MCF 10A (cell line): ENCODE results near the gene UBN2. TPM values are rescaled to one million over a fixed set of nuclear protein-coding genes. Genes with fewer than 3 reads are reported as not detected.

Experiments used
- BruUV-seq: library from RNA; stranded (reverse); fragments of 400-500 nt; replicated peaks from 2 replicates; lab custom pipeline; 2021; lab: Mats Ljungman, UMichigan
- CTCF ChIA-PET: fragments of 300-600 bp; sonication (Branson Sonifier 250); formaldehyde crosslinking; extraction: SDS; loops from one replicate; lab custom pipeline; 2021; ENCODE audit warnings: antibody characterized with exemption, inconsistent platforms; lab: Yijun Ruan, JAX
- POLR2A ChIA-PET: fragments of 300-600, 350-650 bp; sonication (Branson Sonifier 250); formaldehyde crosslinking; extraction: SDS; loops from one replicate; lab custom pipeline; 2020; ENCODE audit warnings: antibody characterized with exemption, inconsistent platforms; lab: Yijun Ruan, JAX
- DNase-seq: peaks from one replicate; pipeline ENCODE4 v3.0.0-alpha.2; 2018; ENCODE audit not compliant: unreplicated experiment
- H3K27ac Mint-ChIP-seq: one replicate; pipeline ENCODE4 v1.8.0; 2022; ENCODE audit warnings: mild to moderate bottlenecking, low read depth, mixed read lengths; ENCODE audit not compliant: unreplicated experiment
- H3K27me3 Mint-ChIP-seq: one replicate; pipeline ENCODE4 v1.8.0; 2022; ENCODE audit warnings: mixed read lengths; ENCODE audit not compliant: insufficient read depth, unreplicated experiment
- H3K36me3 Mint-ChIP-seq: one replicate; pipeline ENCODE4 v1.8.0; 2022; ENCODE audit warnings: mild to moderate bottlenecking, moderate library complexity, mixed read lengths; ENCODE audit not compliant: insufficient read depth, unreplicated experiment
- H3K4me1 Mint-ChIP-seq: one replicate; pipeline ENCODE4 v1.8.0; 2022; ENCODE audit warnings: mixed read lengths; ENCODE audit not compliant: insufficient read depth, unreplicated experiment
- H3K4me3 Mint-ChIP-seq: one replicate; pipeline ENCODE4 v1.8.0; 2022; ENCODE audit warnings: mild to moderate bottlenecking, moderate library complexity, mixed read lengths; ENCODE audit not compliant: unreplicated experiment
- H3K9me3 Mint-ChIP-seq: one replicate; pipeline ENCODE4 v1.8.0; 2022; ENCODE audit warnings: mixed read lengths; ENCODE audit not compliant: unreplicated experiment
- CTCF ChIP-seq: fragments of 200-600 bp; IDR thresholded peaks from one replicate; pipeline ENCODE4 v1.8.0; 2022; ENCODE audit warnings: antibody characterized with exemption, mild to moderate bottlenecking; ENCODE audit not compliant: unreplicated experiment
- intact Hi-C: fragments of 100-400 bp; cut with micrococcal nuclease; formaldehyde crosslinking; loops from 2 replicates; pipeline ENCODE4 v1.14.1; 2022
- total RNA-seq: library from RNA; stranded (reverse); gene quantifications from 2 replicates; pipeline ENCODE4 v1.2.3, GENCODE V29; 2022

UBN2 gene
- total RNA-seq, 1 experiment from 2014 or later = 18.7 TPM

GRCh38 chr7:139294951-139295575 lies 64.0 kb downstream of the UBN2 start:
- Mint-ChIP-seq H3K36me3 (peaks cover 58% of the 10 kb centered on the region), H3K4me3 (no peak overlapping the region), H3K4me1 (no peaks in the 10 kb centered on the region), H3K27ac (no peak overlapping the region), H3K27me3 (no peaks in the 10 kb centered on the region), H3K9me3 (no peaks in the 10 kb centered on the region)
- intact Hi-C loops = no loop called here
- no TSS peak for BruUV-seq
- DNase-seq = no peak
- POLR2A ChIA-PET = no interaction called here
- no peak for TF ChIP-seq CTCF
- CTCF ChIA-PET = interaction anchor here (0.6 kb wide), 1 partner anchor 16 kb away, joined by 3 read pairs; no protein-coding TSS in a partner anchor

- Mint-ChIP-seq H3K27ac (no peak overlapping the region), H3K4me1 (no peaks in the 10 kb centered on the region), H3K36me3 (peaks cover 62% of the 10 kb centered on the region), H3K9me3 (no peaks in the 10 kb centered on the region), H3K27me3 (no peaks in the 10 kb centered on the region), H3K4me3 (no peak overlapping the region)
- no peak for TF ChIP-seq CTCF
- CTCF ChIA-PET = no interaction called here
- BruUV-seq = no TSS peak
- POLR2A ChIA-PET = no interaction called here
- intact Hi-C loops = no loop called here
- DNase-seq = no peak
Measured at GRCh38 chr7:139297795-139298194, 66.8 kb downstream of the UBN2 start.

GRCh38 chr7:139299296-139299695 lies 68.3 kb downstream of the UBN2 start:
- CTCF ChIA-PET = interaction anchor here (0.6 kb wide), 1 partner anchor 325 kb away, joined by 3 read pairs; no protein-coding TSS in a partner anchor
- BruUV-seq = no TSS peak
- intact Hi-C loops = no loop called here
- DNase-seq = no peak
- POLR2A ChIA-PET = interaction anchor here (1.6 kb wide), 1 partner anchor 41 kb away, joined by 3 read pairs; no protein-coding TSS in a partner anchor
- Mint-ChIP-seq H3K9me3 (no peaks in the 10 kb centered on the region), H3K4me3 (no peak overlapping the region), H3K27me3 (no peaks in the 10 kb centered on the region), H3K27ac (no peak overlapping the region), H3K36me3 (peaks cover 59% of the 10 kb centered on the region), H3K4me1 (no peaks in the 10 kb centered on the region)
- no peak for TF ChIP-seq CTCF

GRCh38 chr7:139300390-139300789 lies 69.4 kb downstream of the UBN2 start:
- Mint-ChIP-seq H3K36me3 (peaks cover 48% of the 10 kb centered on the region), H3K27me3 (no peaks in the 10 kb centered on the region), H3K4me3 (no peak overlapping the region), H3K4me1 (no peaks in the 10 kb centered on the region), H3K9me3 (no peaks in the 10 kb centered on the region), H3K27ac (no peak overlapping the region)
- POLR2A ChIA-PET = no interaction called here
- no peak for DNase-seq
- CTCF ChIA-PET = interaction anchor here (0.7 kb wide), 1 partner anchor 226 kb away, joined by 3 read pairs; no protein-coding TSS in a partner anchor
- no peak for TF ChIP-seq CTCF
- no TSS peak for BruUV-seq
- intact Hi-C loops = no loop called here
